Fibroblast of skin of left biceps (primary cell): ENCODE results near the gene KLF12.

Source experiments
- DNase-seq, 2 experiments: peaks; one replicate each; pipeline ENCODE4 v3.0.0-alpha.2; 2013; ENCODE audit warnings: low read depth in 2 of 2

The KLF12 gene

GRCh38 chr13:74103970-74104555 lies 30.1 kb downstream of the KLF12 start:
- no peak for DNase-seq

DNA sequence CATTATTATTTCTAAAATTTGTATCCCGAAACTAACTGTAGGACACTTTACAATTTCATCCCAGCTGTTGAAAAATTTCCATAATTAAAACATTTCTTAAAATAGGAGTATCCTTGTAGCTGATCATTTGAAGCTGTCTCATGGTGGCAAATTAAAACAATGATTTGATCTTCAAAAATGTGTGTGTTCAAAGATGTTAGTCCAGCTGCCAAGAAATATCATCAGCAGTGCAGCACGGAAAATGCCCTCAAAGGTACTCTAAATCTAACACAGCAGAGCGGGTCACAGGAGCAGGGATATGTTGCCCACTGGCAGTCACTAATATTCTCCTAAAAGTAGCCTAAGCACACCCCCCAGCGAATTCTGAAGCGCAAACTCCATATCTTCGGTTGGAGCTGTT lies 31.0 kb downstream of the KLF12 start:
- no peak for DNase-seq

GRCh38 chr13:74102691-74103090 lies 31.5 kb downstream of the KLF12 start:
- DNase-seq: no peak

- DNase-seq: no peak
Measured at GRCh38 chr13:74101436-74101835, 32.8 kb downstream of the KLF12 start.

DNA sequence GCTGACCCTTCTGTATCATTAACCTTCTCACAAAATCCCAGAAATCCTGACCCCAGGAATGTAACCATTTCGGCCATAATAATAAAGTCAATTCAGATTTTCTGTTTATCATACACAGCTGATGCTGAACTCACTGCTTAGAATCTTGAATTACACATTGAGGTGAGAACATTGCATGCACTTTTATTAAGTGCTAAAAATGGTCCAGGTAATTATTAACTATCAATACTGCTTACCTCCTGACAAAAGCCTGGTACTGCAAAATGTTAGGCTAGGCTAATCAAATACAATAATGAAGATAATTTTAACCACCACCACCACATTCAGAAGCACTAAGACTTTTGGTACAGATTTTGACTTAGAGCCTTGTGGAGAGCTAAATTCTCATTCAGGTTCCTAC lies 36.1 kb downstream of the KLF12 start:
- DNase-seq: no peak

DNA sequence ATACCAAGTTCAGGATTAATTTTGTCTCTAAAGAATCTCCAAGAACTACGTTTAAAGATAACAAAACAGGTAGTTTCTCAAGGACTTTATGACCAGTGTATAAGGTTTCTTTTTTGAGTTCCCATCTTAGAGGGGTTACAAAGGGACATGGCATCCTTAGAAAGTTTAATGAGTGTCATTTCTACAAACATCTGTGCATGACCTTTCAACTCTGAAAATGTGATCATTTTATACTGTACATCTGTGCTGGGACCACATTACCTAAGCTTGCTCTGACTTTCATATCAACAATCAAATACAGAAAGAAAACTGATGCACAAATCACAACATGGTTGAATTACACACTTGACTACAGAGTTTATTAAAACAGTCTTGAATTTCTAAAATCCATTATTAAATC lies 37.1 kb downstream of the KLF12 start:
- DNase-seq: no peak

DNA sequence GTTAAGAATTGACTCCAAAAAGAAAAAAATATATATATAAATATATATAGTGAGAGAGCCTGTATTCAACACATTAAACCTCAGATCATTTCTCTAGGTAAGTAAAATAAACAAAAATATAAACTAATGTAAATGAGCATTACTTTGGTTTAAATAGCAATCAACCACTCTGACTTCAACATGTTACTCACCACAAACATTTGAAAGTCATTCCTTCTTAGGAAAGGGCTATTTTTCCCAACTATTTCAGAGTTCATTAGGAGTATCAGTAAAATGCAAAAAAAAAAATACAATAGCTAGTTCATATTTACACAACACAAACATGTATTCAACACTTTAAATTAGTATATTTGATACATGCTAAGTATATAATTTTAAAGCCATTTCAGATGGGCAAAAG lies 40.5 kb downstream of the KLF12 start:
- DNase-seq: no peak

GRCh38 chr13:74092711-74093110 lies 41.5 kb downstream of the KLF12 start:
- no peak for DNase-seq

DNA sequence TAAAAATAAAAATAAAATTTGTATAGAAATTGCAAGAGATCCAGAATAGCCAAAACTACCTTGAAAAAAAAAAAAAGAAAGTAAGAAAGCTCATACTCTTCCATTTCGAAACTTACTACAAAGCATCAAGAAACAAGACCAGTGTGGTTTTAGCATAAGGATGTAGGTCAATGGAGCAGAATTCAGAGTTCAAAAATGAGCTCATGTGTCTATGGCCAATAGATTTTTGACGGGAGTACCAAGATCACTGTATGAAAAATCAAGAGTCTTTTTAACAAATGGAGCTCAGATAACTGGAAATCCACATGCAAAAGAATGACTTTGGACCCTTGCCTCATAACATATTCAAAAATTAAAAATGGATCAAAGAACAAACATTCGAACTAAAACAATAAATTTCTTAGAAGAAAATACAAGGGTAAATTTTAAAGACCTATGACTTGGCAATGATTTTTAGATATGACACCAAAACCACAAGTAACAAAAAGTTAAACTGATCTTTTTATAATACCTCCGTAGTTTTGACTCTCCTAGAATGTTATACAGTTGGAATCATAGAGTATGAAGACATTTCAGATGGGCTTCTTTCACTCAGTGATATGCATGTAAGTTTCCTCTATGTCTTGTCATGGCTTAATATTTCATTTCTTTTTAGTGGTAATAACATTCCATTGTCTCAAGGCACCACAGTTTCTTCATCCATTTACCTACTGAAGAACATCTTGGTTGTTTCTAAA lies 43.2 kb downstream of the KLF12 start:
- DNase-seq: no peak

- DNase-seq: no peak
Measured at GRCh38 chr13:74090397-74090796, 43.8 kb downstream of the KLF12 start.

- no peak for DNase-seq
Measured at GRCh38 chr13:74087357-74087756, 46.8 kb downstream of the KLF12 start.
